HepG2 (cell line): ENCODE measurements around the gene FUT3. TPM values are rescaled to one million over a fixed set of nuclear protein-coding genes. Genes with fewer than 3 reads are reported as not detected.

Experiments used
- ATF2 ChIP-seq: sonication (generic); formaldehyde crosslinking; IDR thresholded peaks from 2 replicates; pipeline ENCODE4 v1.4.0; 2020; ENCODE audit warnings: missing genetic modification reagents
- DBP ChIP-seq: sonication (generic); formaldehyde crosslinking; IDR thresholded peaks from 2 replicates; pipeline ENCODE4 v1.4.0; 2020; ENCODE audit warnings: missing genetic modification reagents; ENCODE audit errors: not compliant biosample characterization
- DR1 ChIP-seq: sonication (generic); formaldehyde crosslinking; IDR thresholded peaks from 2 replicates; pipeline ENCODE4 v1.8.0; 2021; ENCODE audit warnings: mild to moderate bottlenecking, missing genetic modification reagents, inconsistent platforms
- ETV5 ChIP-seq: IDR thresholded peaks from 2 replicates; pipeline ENCODE4 v1.6.1; 2018; ENCODE audit warnings: missing biosample characterization, missing genetic modification reagents, inconsistent platforms, borderline replicate concordance
- FOXK1 ChIP-seq: sonication (generic); formaldehyde crosslinking; IDR thresholded peaks from 2 replicates; pipeline ENCODE4 v1.4.0; 2020; ENCODE audit warnings: low read depth, missing genetic modification reagents, borderline replicate concordance
- HNRNPUL1 ChIP-seq: fragments of 200-400 bp; formaldehyde crosslinking; IDR thresholded peaks from 2 replicates; pipeline ENCODE4 v1.6.1; 2017; ENCODE audit warnings: low read depth, mild to moderate bottlenecking, low read length, moderate library complexity
- NR2F1 ChIP-seq, 2 experiments: fragments of 450-650 bp in 1 of 2; formaldehyde crosslinking in 1 of 2; IDR thresholded peaks; 2 replicates each; pipeline versions ENCODE4 v1.5.0 to v1.6.1; 2016 to 2020; ENCODE audit warnings: mild to moderate bottlenecking in 1 of 2, missing compliant biosample characterization in 1 of 2, missing genetic modification reagents in 1 of 2, moderate library complexity in 1 of 2
- REST ChIP-seq, 2 experiments: IDR thresholded peaks; 2 replicates each; pipeline ENCODE4 v1.6.1; 2011 to 2012; ENCODE audit warnings: low read length in 2 of 2, borderline replicate concordance in 1 of 2, low read depth in 1 of 2, mild to moderate bottlenecking in 1 of 2, moderate library complexity in 1 of 2
- RFX5 ChIP-seq: IDR thresholded peaks from 2 replicates; pipeline ENCODE4 v1.6.1; 2011; ENCODE audit warnings: low read depth, low read length, improper control_type of control experiment
- ZNF101 ChIP-seq: sonication (generic); formaldehyde crosslinking; IDR thresholded peaks from 2 replicates; pipeline ENCODE4 v1.4.0; 2020; ENCODE audit warnings: mild to moderate bottlenecking, low read depth, missing genetic modification reagents, borderline replicate concordance
- ZNF142 ChIP-seq: sonication (generic); formaldehyde crosslinking; IDR thresholded peaks from 2 replicates; pipeline ENCODE4 v1.4.0; 2020; ENCODE audit warnings: missing genetic modification reagents
- ZNF496 ChIP-seq: sonication (generic); formaldehyde crosslinking; IDR thresholded peaks from 2 replicates; pipeline ENCODE4 v1.8.1; 2023; ENCODE audit warnings: mild to moderate bottlenecking, moderate library complexity, missing genetic modification reagents; ENCODE audit not compliant: insufficient replicate concordance
- ZNF644 ChIP-seq: IDR thresholded peaks from 2 replicates; pipeline ENCODE4 v1.6.1; 2016; ENCODE audit warnings: low read depth
- ZNF678 ChIP-seq: sonication (generic); formaldehyde crosslinking; IDR thresholded peaks from 2 replicates; pipeline ENCODE4 v1.4.0; 2020; ENCODE audit warnings: mild to moderate bottlenecking, missing genetic modification reagents
- polyA plus RNA-seq, 8 experiments: library from polyadenylated mRNA; depleted of rRNA in 3 of 8; stranded (reverse) in 7 of 8; unstranded in 1 of 8; fragments of >200 nt; fragmentation: Illumina TruSeq in 4 of 8; extraction: Trizol in 4 of 8; gene quantifications; 2 replicates each; pipeline versions ENCODE4 v1.2.1 to v1.2.3, GENCODE V29; 2011 to 2016; ENCODE audit warnings: low read depth in 4 of 8, missing spikeins in 1 of 8, mixed read lengths in 1 of 8; ENCODE audit not compliant: insufficient read depth in 1 of 8
- total RNA-seq, 5 experiments: library from RNA; depleted of rRNA; stranded (reverse); fragments of >200 nt; fragmentation: Illumina TruSeq; extraction: Trizol; gene quantifications; 2 replicates each; pipeline ENCODE4 v1.2.3, GENCODE V29; 2016; ENCODE audit warnings: low read depth in 1 of 5
- TF ChIP-seq, protein P1 (sequence below): sonication (generic); formaldehyde crosslinking; IDR thresholded peaks from 2 replicates; pipeline ENCODE4 v1.4.0; 2020; ENCODE audit warnings: missing genetic modification reagents

FUT3 gene
- total and polyA plus RNA-seq, 2 of the 13 experiments (the other 11 are each of a cell fraction or from before 2014, with no cell fraction given), result 0.53 to 1.1 TPM

DNA sequence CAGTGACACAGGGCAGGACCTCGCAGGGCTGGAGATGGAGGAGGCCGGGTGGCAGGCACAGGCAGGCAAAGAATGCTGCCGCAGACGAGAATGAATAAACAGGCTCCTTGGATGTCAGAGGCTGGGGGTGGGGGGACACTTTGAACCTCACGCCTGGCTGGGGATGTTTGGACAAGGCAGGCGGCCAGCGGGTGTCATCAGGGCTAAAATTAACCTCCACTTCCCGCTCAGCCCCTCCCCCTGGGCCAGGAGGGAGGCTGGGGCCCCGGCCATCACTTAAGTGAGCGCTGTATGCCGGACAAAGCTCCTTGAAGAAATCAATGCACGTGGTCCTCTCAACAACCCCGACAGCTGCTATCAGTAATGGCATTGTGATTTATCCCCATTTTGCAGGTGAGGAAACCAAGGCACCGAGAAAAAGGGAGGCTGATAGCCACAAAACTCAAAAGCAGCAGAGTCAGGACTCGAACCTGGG is 29.4 kb upstream of the FUT3 start (continued):
- peak in 1 of 2 experiments; percentile 9; a peak in 1 of 4 replicates for TF ChIP-seq REST (IDR thresholded peaks at IDR 0.05; ENCODE audit: borderline replicate concordance in 1 of 2, low read depth in 1 of 2, low read length in 2 of 2)
- TF ChIP-seq HNRNPUL1, result no peak
- no peak for TF ChIP-seq NR2F1 (CRISPR knock-in tag; IDR thresholded peaks at IDR 0.05)
- no peak for TF ChIP-seq ZNF142
- no peak for TF ChIP-seq RFX5
- no peak for TF ChIP-seq DR1
- TF ChIP-seq DBP (CRISPR knock-in tag), result no peak
- no peak for TF ChIP-seq ZNF644 (CRISPR knock-in tag)
- TF ChIP-seq ATF2 (CRISPR knock-in tag), result peak; percentile 49; the same call in 1 of the 2 replicates
- no peak for TF ChIP-seq ZNF101 (CRISPR knock-in tag)
- TF ChIP-seq ZNF678 (CRISPR knock-in tag), result no peak
- no peak for TF ChIP-seq ZNF496
- 0 out of 2 replicates have a peak, but pooled peaks have one; percentile 36 for TF ChIP-seq FOXK1 (CRISPR knock-in tag)
- peak; percentile 71; the same call in 1 of the 2 replicates for TF ChIP-seq ETV5 (CRISPR knock-in tag)
- TF ChIP-seq, protein P1, sequence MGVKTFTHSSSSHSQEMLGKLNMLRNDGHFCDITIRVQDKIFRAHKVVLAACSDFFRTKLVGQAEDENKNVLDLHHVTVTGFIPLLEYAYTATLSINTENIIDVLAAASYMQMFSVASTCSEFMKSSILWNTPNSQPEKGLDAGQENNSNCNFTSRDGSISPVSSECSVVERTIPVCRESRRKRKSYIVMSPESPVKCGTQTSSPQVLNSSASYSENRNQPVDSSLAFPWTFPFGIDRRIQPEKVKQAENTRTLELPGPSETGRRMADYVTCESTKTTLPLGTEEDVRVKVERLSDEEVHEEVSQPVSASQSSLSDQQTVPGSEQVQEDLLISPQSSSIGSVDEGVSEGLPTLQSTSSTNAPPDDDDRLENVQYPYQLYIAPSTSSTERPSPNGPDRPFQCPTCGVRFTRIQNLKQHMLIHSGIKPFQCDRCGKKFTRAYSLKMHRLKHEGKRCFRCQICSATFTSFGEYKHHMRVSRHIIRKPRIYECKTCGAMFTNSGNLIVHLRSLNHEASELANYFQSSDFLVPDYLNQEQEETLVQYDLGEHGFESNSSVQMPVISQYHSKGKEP (CRISPR knock-in tag), result no peak
